HepG2 (cell line): Measurements from ENCODE around the gene CAPZA2. TPM values are rescaled to one million over a fixed set of nuclear protein-coding genes. Genes with fewer than 3 reads are reported as not detected.

Experiments
- ATAC-seq: fragments of 200-7000 bp; cut with Tn5 transposase; 3 replicates; pipeline ENCODE4 v1.9.1; 2020; ENCODE audit warnings: mild to moderate bottlenecking, moderate library complexity
- BruUV-seq: library from RNA; stranded (reverse); fragments of 400-500 nt; replicated peaks from 2 replicates; lab custom pipeline; 2021; lab: Mats Ljungman, UMichigan
- CTCF ChIA-PET: fragments of 300-600 bp; formaldehyde crosslinking; extraction: SDS; loops from one replicate; lab custom pipeline; 2021; ENCODE audit warnings: low total read pairs, inconsistent platforms, low intra/inter-chr PET ratio; lab: Yijun Ruan, JAX
- POLR2A ChIA-PET: fragments of 350-600 bp; sonication (Branson Sonifier 250); formaldehyde crosslinking; loops from one replicate; lab custom pipeline; 2020; ENCODE audit warnings: antibody characterized with exemption, inconsistent platforms; lab: Yijun Ruan, JAX
- DNase-seq: peaks from one replicate; pipeline ENCODE4 v3.0.0-alpha.2; 2015; ENCODE audit warnings: low spot score
- FAIRE-seq: peaks from 3 replicates; lab custom pipeline; 2011; peaks lifted over from hg19 to GRCh38; lab: Jason Lieb, UNC
- H2AFZ ChIP-seq: one replicate; pipeline ENCODE4 v1.6.1; 2011; ENCODE audit warnings: low read length, inconsistent platforms
- H3K27ac ChIP-seq: fragments of 300-600 bp; 3 replicates; pipeline ENCODE4 v1.8.0; 2011; ENCODE audit warnings: mixed run types, mild to moderate bottlenecking, mixed read lengths, low read length, inconsistent platforms; ENCODE audit not compliant: insufficient read depth; ENCODE audit errors: extremely low read length
- H3K27me3 ChIP-seq, 2 experiments: fragments of 200-600 bp in 1 of 2; 2 replicates in 1 of 2; 3 replicates in 1 of 2; pipeline versions ENCODE4 v1.6.0 to v1.8.0; 2011; ENCODE audit warnings: low read length in 2 of 2, mild to moderate bottlenecking in 2 of 2, moderate library complexity in 2 of 2, inconsistent platforms in 1 of 2; ENCODE audit not compliant: insufficient read depth in 2 of 2, control insufficient read depth in 1 of 2
- H3K36me3 ChIP-seq, 2 experiments: fragments of 200-600 bp in 1 of 2; replicated peaks in 1 of 2; 2 replicates in 1 of 2; 3 replicates in 1 of 2; pipeline versions ENCODE4 v1.5.1 to v1.8.0; 2011; ENCODE audit warnings: low read length in 2 of 2, inconsistent platforms in 1 of 2; ENCODE audit not compliant: insufficient read depth in 2 of 2, control insufficient read depth in 1 of 2
- H3K4me1 ChIP-seq: 2 replicates; pipeline ENCODE4 v1.5.1; 2012; ENCODE audit warnings: low read length, inconsistent platforms; ENCODE audit not compliant: insufficient read depth
- H3K4me2 ChIP-seq: 2 replicates; pipeline ENCODE4 v1.6.0; 2011; ENCODE audit warnings: low read depth, low read length, inconsistent platforms
- H3K4me3 ChIP-seq, 3 experiments: fragments of 200-600 bp in 1 of 3; sonication (generic), shearing (Covaris generic) in 1 of 3; replicated peaks in 1 of 3; 2 replicates each; pipeline ENCODE4 v1.5.1; 2011 to 2016; ENCODE audit warnings: low read length in 3 of 3, inconsistent platforms in 2 of 3, low read depth in 2 of 3, mild to moderate bottlenecking in 2 of 3, control low read depth in 1 of 3, mixed read lengths in 1 of 3; ENCODE audit not compliant: insufficient read depth in 1 of 3
- H3K79me2 ChIP-seq: one replicate; pipeline ENCODE4 v1.6.1; 2011; ENCODE audit warnings: low read length, inconsistent platforms; ENCODE audit not compliant: insufficient read depth
- H3K9ac ChIP-seq: 2 replicates; pipeline ENCODE4 v1.6.0; 2011; ENCODE audit warnings: mild to moderate bottlenecking, low read depth, low read length, inconsistent platforms; ENCODE audit not compliant: insufficient read depth
- H3K9me3 ChIP-seq: 2 replicates; pipeline ENCODE4 v1.5.1; 2012; ENCODE audit warnings: mild to moderate bottlenecking, low read length
- H4K20me1 ChIP-seq: 2 replicates; pipeline ENCODE4 v1.6.0; 2011; ENCODE audit warnings: inconsistent platforms, mild to moderate bottlenecking, low read length, moderate library complexity; ENCODE audit not compliant: insufficient read depth
- CBFB ChIP-seq: sonication (generic); formaldehyde crosslinking; IDR thresholded peaks from 2 replicates; pipeline ENCODE4 v1.4.0; 2020; ENCODE audit warnings: missing genetic modification reagents
- GATAD1 ChIP-seq: IDR thresholded peaks from 2 replicates; pipeline ENCODE4 v1.6.1; 2016; ENCODE audit warnings: missing genetic modification reagents, missing compliant biosample characterization
- NFIB ChIP-seq: sonication (generic); formaldehyde crosslinking; IDR thresholded peaks from 2 replicates; pipeline ENCODE4 v1.9.0; 2021; ENCODE audit warnings: missing genetic modification reagents, mild to moderate bottlenecking, borderline replicate concordance
- POLR2AphosphoS2 ChIP-seq: IDR thresholded peaks from 2 replicates; pipeline ENCODE4 v1.6.1; 2011; ENCODE audit warnings: low read depth, low read length, improper control_type of control experiment
- PRMT3 ChIP-seq: sonication (generic); formaldehyde crosslinking; IDR thresholded peaks from 2 replicates; pipeline ENCODE4 v1.8.1; 2022; ENCODE audit warnings: low read depth, mild to moderate bottlenecking, moderate library complexity, missing genetic modification reagents, borderline replicate concordance
- RCOR2 ChIP-seq: IDR thresholded peaks from 2 replicates; pipeline ENCODE4 v1.6.1; 2016; ENCODE audit warnings: missing biosample characterization, missing genetic modification reagents
- SMC3 ChIP-seq: IDR thresholded peaks from 2 replicates; pipeline ENCODE4 v1.6.1; 2011; ENCODE audit warnings: low read length, improper control_type of control experiment
- SUZ12 ChIP-seq: fragments of 150-350 bp; IDR thresholded peaks from 2 replicates; pipeline ENCODE4 v1.6.1; 2014; ENCODE audit warnings: low read depth, low read length
- THAP11 ChIP-seq: IDR thresholded peaks from 2 replicates; pipeline ENCODE4 v1.6.1; 2016; ENCODE audit warnings: missing biosample characterization, missing genetic modification reagents
- ZNF33B ChIP-seq: sonication (generic); formaldehyde crosslinking; IDR thresholded peaks from 2 replicates; pipeline ENCODE4 v1.5.1; 2020; ENCODE audit warnings: mild to moderate bottlenecking, missing genetic modification reagents
- ZNF468 ChIP-seq: sonication (generic); formaldehyde crosslinking; IDR thresholded peaks from 2 replicates; pipeline ENCODE4 v1.8.0; 2022; ENCODE audit warnings: mild to moderate bottlenecking, moderate library complexity, missing genetic modification reagents
- ZNF878 ChIP-seq: sonication (generic); formaldehyde crosslinking; IDR thresholded peaks from 2 replicates; pipeline ENCODE4 v1.8.1; 2023; ENCODE audit warnings: mild to moderate bottlenecking, missing genetic modification reagents, moderate library complexity
- ZNF879 ChIP-seq: sonication (generic); formaldehyde crosslinking; IDR thresholded peaks from 2 replicates; pipeline ENCODE4 v1.8.1; 2023; ENCODE audit warnings: missing genetic modification reagents
- WGBS: methylation state at CpG from one replicate; pipeline ENCODE4 v1.1.6; 2017; ENCODE audit warnings: low lambda C conversion rate; 5-methylcytosine and 5-hydroxymethylcytosine counted together
- in situ Hi-C: cut with HindIII; loops from 2 replicates; pipeline ENCODE4 v1.10.0; 2017; ENCODE audit warnings: low pct_unique_long_range_greater_than_20kb; ENCODE audit not compliant: extremely low pct_ligation_motif_present
- intact Hi-C: fragments of 100-400 bp; cut with micrococcal nuclease; formaldehyde crosslinking; loops from one replicate; pipeline ENCODE4 v1.10.0; 2022; ENCODE audit not compliant: unreplicated experiment
- polyA plus RNA-seq, 8 experiments: library from polyadenylated mRNA; depleted of rRNA in 3 of 8; stranded (reverse) in 7 of 8; unstranded in 1 of 8; fragments of >200 nt; fragmentation: Illumina TruSeq in 4 of 8; extraction: Trizol in 4 of 8; gene quantifications; 2 replicates each; pipeline versions ENCODE4 v1.2.1 to v1.2.3, GENCODE V29; 2011 to 2016; ENCODE audit warnings: low read depth in 4 of 8, missing spikeins in 1 of 8, mixed read lengths in 1 of 8; ENCODE audit not compliant: insufficient read depth in 1 of 8
- total RNA-seq, 5 experiments: library from RNA; depleted of rRNA; stranded (reverse); fragments of >200 nt; fragmentation: Illumina TruSeq; extraction: Trizol; gene quantifications; 2 replicates each; pipeline ENCODE4 v1.2.3, GENCODE V29; 2016; ENCODE audit warnings: low read depth in 1 of 5
- TF ChIP-seq, protein P1 (sequence below): IDR thresholded peaks from 2 replicates; pipeline ENCODE4 v1.6.1; 2016; ENCODE audit warnings: low read depth, missing genetic modification reagents, missing compliant biosample characterization
- TF ChIP-seq, protein P2 (sequence below): sonication (generic); formaldehyde crosslinking; IDR thresholded peaks from 2 replicates; pipeline ENCODE4 v1.5.1; 2020; ENCODE audit warnings: mild to moderate bottlenecking, moderate library complexity, missing genetic modification reagents
- TF ChIP-seq, protein P3 (sequence below): IDR thresholded peaks from 2 replicates; pipeline ENCODE4 v1.6.1; 2018; ENCODE audit warnings: missing genetic modification reagents, mild to moderate bottlenecking, missing compliant biosample characterization
- TF ChIP-seq, protein P4 (sequence below): sonication (generic); formaldehyde crosslinking; IDR thresholded peaks from 2 replicates; pipeline ENCODE4 v1.8.1; 2023; ENCODE audit warnings: mild to moderate bottlenecking, moderate library complexity, missing genetic modification reagents

CAPZA2 gene
- total and polyA plus RNA-seq, 2 of the 13 experiments (the other 11 are each of a cell fraction or from before 2014, with no cell fraction given), result 38.4 to 199 TPM

DNA sequence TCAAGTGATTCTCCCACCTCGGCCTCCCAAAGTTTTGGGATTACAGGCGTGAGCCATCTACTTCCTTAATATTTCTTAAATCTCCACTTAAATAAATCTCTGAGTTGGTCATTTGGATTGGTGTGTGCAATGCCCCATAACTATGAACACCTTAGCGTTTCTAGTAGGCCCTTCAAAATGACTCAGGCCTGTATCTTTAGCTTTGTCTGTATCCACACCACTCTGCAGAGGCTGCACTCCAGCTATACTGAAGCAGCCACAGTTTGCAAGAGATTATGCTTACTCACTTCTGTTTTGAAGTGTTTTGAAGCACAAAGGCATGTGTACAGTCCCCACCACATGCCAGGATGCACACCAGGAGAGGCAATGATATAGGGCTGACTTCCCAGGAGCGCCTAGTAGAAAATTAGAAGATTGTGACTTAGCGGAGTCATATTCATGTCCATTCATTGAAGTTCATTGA lies 88.5 kb downstream of the CAPZA2 start:
- Histone ChIP-seq H3K36me3 (no peaks in the 10 kb centered on the region), H3K9me3 (no peaks in the 10 kb centered on the region), H4K20me1 (no peaks in the 10 kb centered on the region), H3K4me3 (peak overlapping the region in 1 of 3 experiments; percentile 88; a peak in 1 of 6 replicates), H3K79me2 (peaks cover 18% of the 10 kb centered on the region), H3K4me2 (peak overlapping the region; percentile 100), H3K27ac (peak overlapping the region; percentile 30), H2AFZ (peak overlapping the region; percentile 28), H3K4me1 (peaks cover 25% of the 10 kb centered on the region), H3K9ac (no peak overlapping the region), H3K27me3 (no peaks in the 10 kb centered on the region; a peak in 1 of 5 replicates)
- in situ Hi-C loops, result no loop called here
- WGBS, result 50% methylated on average over 4 of the region's 5 CpGs
- CTCF ChIA-PET, result no interaction called here
- peak; percentile 32 for ATAC-seq
- POLR2A ChIA-PET, result no interaction called here
- FAIRE-seq, result no peak
- no peak for DNase-seq
- intact Hi-C loops, result no loop called here
- no TSS peak for BruUV-seq
- no peak for TF ChIP-seq ZNF878 (CRISPR knock-in tag)
- TF ChIP-seq GATAD1 (CRISPR knock-in tag), result no peak
- TF ChIP-seq NFIB (CRISPR knock-in tag), result no peak
- TF ChIP-seq, protein P1, sequence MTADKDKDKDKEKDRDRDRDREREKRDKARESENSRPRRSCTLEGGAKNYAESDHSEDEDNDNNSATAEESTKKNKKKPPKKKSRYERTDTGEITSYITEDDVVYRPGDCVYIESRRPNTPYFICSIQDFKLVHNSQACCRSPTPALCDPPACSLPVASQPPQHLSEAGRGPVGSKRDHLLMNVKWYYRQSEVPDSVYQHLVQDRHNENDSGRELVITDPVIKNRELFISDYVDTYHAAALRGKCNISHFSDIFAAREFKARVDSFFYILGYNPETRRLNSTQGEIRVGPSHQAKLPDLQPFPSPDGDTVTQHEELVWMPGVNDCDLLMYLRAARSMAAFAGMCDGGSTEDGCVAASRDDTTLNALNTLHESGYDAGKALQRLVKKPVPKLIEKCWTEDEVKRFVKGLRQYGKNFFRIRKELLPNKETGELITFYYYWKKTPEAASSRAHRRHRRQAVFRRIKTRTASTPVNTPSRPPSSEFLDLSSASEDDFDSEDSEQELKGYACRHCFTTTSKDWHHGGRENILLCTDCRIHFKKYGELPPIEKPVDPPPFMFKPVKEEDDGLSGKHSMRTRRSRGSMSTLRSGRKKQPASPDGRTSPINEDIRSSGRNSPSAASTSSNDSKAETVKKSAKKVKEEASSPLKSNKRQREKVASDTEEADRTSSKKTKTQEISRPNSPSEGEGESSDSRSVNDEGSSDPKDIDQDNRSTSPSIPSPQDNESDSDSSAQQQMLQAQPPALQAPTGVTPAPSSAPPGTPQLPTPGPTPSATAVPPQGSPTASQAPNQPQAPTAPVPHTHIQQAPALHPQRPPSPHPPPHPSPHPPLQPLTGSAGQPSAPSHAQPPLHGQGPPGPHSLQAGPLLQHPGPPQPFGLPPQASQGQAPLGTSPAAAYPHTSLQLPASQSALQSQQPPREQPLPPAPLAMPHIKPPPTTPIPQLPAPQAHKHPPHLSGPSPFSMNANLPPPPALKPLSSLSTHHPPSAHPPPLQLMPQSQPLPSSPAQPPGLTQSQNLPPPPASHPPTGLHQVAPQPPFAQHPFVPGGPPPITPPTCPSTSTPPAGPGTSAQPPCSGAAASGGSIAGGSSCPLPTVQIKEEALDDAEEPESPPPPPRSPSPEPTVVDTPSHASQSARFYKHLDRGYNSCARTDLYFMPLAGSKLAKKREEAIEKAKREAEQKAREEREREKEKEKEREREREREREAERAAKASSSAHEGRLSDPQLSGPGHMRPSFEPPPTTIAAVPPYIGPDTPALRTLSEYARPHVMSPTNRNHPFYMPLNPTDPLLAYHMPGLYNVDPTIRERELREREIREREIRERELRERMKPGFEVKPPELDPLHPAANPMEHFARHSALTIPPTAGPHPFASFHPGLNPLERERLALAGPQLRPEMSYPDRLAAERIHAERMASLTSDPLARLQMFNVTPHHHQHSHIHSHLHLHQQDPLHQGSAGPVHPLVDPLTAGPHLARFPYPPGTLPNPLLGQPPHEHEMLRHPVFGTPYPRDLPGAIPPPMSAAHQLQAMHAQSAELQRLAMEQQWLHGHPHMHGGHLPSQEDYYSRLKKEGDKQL (CRISPR knock-in tag), result no peak
- TF ChIP-seq PRMT3 (CRISPR knock-in tag), result no peak
- TF ChIP-seq CBFB (CRISPR knock-in tag), result no peak
- no peak for TF ChIP-seq SUZ12
- TF ChIP-seq, protein P2, sequence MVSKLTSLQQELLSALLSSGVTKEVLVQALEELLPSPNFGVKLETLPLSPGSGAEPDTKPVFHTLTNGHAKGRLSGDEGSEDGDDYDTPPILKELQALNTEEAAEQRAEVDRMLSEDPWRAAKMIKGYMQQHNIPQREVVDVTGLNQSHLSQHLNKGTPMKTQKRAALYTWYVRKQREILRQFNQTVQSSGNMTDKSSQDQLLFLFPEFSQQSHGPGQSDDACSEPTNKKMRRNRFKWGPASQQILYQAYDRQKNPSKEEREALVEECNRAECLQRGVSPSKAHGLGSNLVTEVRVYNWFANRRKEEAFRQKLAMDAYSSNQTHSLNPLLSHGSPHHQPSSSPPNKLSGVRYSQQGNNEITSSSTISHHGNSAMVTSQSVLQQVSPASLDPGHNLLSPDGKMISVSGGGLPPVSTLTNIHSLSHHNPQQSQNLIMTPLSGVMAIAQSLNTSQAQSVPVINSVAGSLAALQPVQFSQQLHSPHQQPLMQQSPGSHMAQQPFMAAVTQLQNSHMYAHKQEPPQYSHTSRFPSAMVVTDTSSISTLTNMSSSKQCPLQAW (CRISPR knock-in tag), result 0 out of 2 replicates have a peak, but pooled peaks have one; percentile 2
- TF ChIP-seq THAP11, result no peak
- no peak for TF ChIP-seq ZNF33B
- TF ChIP-seq, protein P3, sequence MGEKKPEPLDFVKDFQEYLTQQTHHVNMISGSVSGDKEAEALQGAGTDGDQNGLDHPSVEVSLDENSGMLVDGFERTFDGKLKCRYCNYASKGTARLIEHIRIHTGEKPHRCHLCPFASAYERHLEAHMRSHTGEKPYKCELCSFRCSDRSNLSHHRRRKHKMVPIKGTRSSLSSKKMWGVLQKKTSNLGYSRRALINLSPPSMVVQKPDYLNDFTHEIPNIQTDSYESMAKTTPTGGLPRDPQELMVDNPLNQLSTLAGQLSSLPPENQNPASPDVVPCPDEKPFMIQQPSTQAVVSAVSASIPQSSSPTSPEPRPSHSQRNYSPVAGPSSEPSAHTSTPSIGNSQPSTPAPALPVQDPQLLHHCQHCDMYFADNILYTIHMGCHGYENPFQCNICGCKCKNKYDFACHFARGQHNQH (CRISPR knock-in tag), result 0 out of 2 replicates have a peak, but pooled peaks have one; percentile 3
- TF ChIP-seq, protein P4, sequence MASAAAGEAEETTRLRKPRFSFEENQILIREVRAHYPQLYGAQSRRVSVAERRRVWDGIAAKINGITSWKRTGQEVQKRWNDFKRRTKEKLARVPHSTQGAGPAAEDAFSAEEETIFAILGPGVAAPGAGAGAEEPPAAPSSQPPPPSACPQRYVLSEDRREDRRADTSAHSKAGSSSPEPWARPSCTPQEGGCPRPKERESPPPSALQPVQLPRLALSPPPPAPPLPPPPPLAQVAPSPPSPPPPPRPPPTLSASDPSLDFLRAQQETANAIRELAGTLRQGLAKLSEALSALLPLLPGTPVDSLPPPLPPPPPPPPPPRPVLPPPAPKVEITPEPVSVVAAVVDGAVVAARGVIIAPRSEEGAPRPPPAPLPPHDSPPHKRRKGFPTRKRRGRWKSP (CRISPR knock-in tag), result no peak
- no peak for TF ChIP-seq ZNF879
- no peak for TF ChIP-seq POLR2AphosphoS2
- no peak for TF ChIP-seq RCOR2 (CRISPR knock-in tag)
- TF ChIP-seq SMC3, result no peak
- no peak for TF ChIP-seq ZNF468 (CRISPR knock-in tag)
